Neural cell (in vitro differentiated cells): ENCODE measurements around the gene CEACAM19. TPM values are rescaled to one million over a fixed set of nuclear protein-coding genes. Genes with fewer than 3 reads are reported as not detected.

Source experiments
- H2AFZ ChIP-seq: fragments of 200-600, 300-800 bp; sonication (generic), shearing (Covaris generic); 2 replicates; pipeline ENCODE4 v1.6.0; 2014; ENCODE audit warnings: low read depth, mild to moderate bottlenecking, antibody characterized with exemption, low read length, moderate library complexity
- H3F3A ChIP-seq: fragments of 200-600 bp; shearing (Covaris generic); 2 replicates; pipeline ENCODE4 v1.6.1; 2016; ENCODE audit warnings: mild to moderate bottlenecking, moderate library complexity, mixed read lengths, antibody characterized with exemption, low read length; ENCODE audit not compliant: insufficient read depth, poor library complexity, severe bottlenecking
- H3K27ac ChIP-seq: fragments of 200-600, 300-800 bp; sonication (generic), shearing (Covaris generic); 2 replicates; pipeline ENCODE4 v1.5.1; 2014; ENCODE audit warnings: mild to moderate bottlenecking, low read length, moderate library complexity
- H3K27me3 ChIP-seq: fragments of 300-800, 200-600 bp; sonication (generic), shearing (Covaris generic); 2 replicates; pipeline ENCODE4 v1.6.0; 2014; ENCODE audit warnings: mild to moderate bottlenecking, low read depth, low read length, moderate library complexity; ENCODE audit not compliant: insufficient read depth
- H3K36me3 ChIP-seq: fragments of 300-800, 200-600 bp; sonication (generic), shearing (Covaris generic); 2 replicates; pipeline ENCODE4 v1.5.1; 2014; ENCODE audit warnings: mild to moderate bottlenecking, antibody characterized with exemption, low read length, moderate library complexity; ENCODE audit not compliant: insufficient read depth
- H3K4me2 ChIP-seq: fragments of 300-800, 200-600 bp; sonication (generic), shearing (Covaris generic); 2 replicates; pipeline ENCODE4 v1.6.0; 2014; ENCODE audit warnings: mild to moderate bottlenecking, low read length
- H3K4me3 ChIP-seq: fragments of 300-800, 200-600 bp; sonication (generic), shearing (Covaris generic); 2 replicates; pipeline ENCODE4 v1.5.1; 2014; ENCODE audit warnings: mild to moderate bottlenecking, low read length, moderate library complexity
- H3K79me2 ChIP-seq: fragments of 200-600 bp; shearing (Covaris generic); replicated peaks from 2 replicates; pipeline ENCODE4 v1.6.0; 2014; ENCODE audit warnings: mild to moderate bottlenecking, low read length, moderate library complexity; ENCODE audit not compliant: insufficient read depth
- H3K9ac ChIP-seq: fragments of 300-800, 200-600 bp; sonication (generic), shearing (Covaris generic); 2 replicates; pipeline ENCODE4 v1.6.1; 2016; ENCODE audit warnings: mild to moderate bottlenecking, low read length, mixed read lengths
- H3K9me2 ChIP-seq: fragments of 200-600 bp; shearing (Covaris generic); 2 replicates; pipeline ENCODE4 v1.6.1; 2016; ENCODE audit warnings: mild to moderate bottlenecking, low read length, mixed read lengths; ENCODE audit not compliant: insufficient read depth
- H3K9me3 ChIP-seq: fragments of 200-600, 300-800 bp; sonication (generic), shearing (Covaris generic); 2 replicates; pipeline ENCODE4 v1.6.1; 2016; ENCODE audit warnings: mild to moderate bottlenecking, mixed run types, low read length, moderate library complexity, mixed read lengths
- H4K20me1 ChIP-seq: fragments of 200-600 bp; shearing (Covaris generic); 2 replicates; pipeline ENCODE4 v1.6.1; 2016; ENCODE audit warnings: mild to moderate bottlenecking, mixed run types; ENCODE audit not compliant: insufficient read depth
- CTCF ChIP-seq: fragments of 450-650 bp; IDR thresholded peaks from 2 replicates; pipeline ENCODE4 v1.5.1; 2014; ENCODE audit warnings: antibody characterized with exemption, mild to moderate bottlenecking, moderate library complexity; ENCODE audit not compliant: poor library complexity, severe bottlenecking
- EP300 ChIP-seq: fragments of 450-650 bp; conservative IDR thresholded peaks from 2 replicates; pipeline ENCODE4 v1.6.1; 2014; ENCODE audit warnings: antibody characterized with exemption, mild to moderate bottlenecking, moderate library complexity; ENCODE audit not compliant: poor library complexity, severe bottlenecking
- EZH2 ChIP-seq: fragments of 200-600, 300-800 bp; shearing (Covaris generic), sonication (generic); IDR thresholded peaks from 2 replicates; pipeline ENCODE4 v1.6.1; 2014; ENCODE audit warnings: antibody characterized with exemption, low read length, borderline replicate concordance, mild to moderate bottlenecking; ENCODE audit not compliant: insufficient read depth, poor library complexity, severe bottlenecking
- MXI1 ChIP-seq: fragments of 450-650 bp; conservative IDR thresholded peaks from 2 replicates; pipeline ENCODE4 v1.6.1; 2014; ENCODE audit warnings: antibody characterized with exemption, mild to moderate bottlenecking; ENCODE audit not compliant: poor library complexity, severe bottlenecking
- POLR2AphosphoS5 ChIP-seq: IDR thresholded peaks from 2 replicates; pipeline ENCODE4 v1.6.1; 2012
- RAD21 ChIP-seq: fragments of 450-650 bp; conservative IDR thresholded peaks from 2 replicates; pipeline ENCODE4 v1.6.1; 2014; ENCODE audit warnings: antibody characterized with exemption, mild to moderate bottlenecking, moderate library complexity
- REST ChIP-seq: IDR thresholded peaks from 2 replicates; pipeline ENCODE4 v1.6.1; 2012; ENCODE audit warnings: borderline replicate concordance
- SMC3 ChIP-seq: fragments of 450-650 bp; conservative IDR thresholded peaks from 2 replicates; pipeline ENCODE4 v1.6.1; 2014; ENCODE audit warnings: antibody characterized with exemption, mild to moderate bottlenecking, moderate library complexity; ENCODE audit not compliant: poor library complexity
- TAF1 ChIP-seq: IDR thresholded peaks from 2 replicates; pipeline ENCODE4 v1.6.1; 2012; ENCODE audit warnings: low read depth
- polyA plus RNA-seq: library from polyadenylated mRNA; depleted of rRNA; stranded (reverse); fragments of >200 nt; gene quantifications from 2 replicates; pipeline ENCODE4 v1.2.3, GENCODE V29; 2014

The CEACAM19 gene
- polyA plus RNA-seq, 1 donor from 2014 or later: 1.9 TPM

DNA sequence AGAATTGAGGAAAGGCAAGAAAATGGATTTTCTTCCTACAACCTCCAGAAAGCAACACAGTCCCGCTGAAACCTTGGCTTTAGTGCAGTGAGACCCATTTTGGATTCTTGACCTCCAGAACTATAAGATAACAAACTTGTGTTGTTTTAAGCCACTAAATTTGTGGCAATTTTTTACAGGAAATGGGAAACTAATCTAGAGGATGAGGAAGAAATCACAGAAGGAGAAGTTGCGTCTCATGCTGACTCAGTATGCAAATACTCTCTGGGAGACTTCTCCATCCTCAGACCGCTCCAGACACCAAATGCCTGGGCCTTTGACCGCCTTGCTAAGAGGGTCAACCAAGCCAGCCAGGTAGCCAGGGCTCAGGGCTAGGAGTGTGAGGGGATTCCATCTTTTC, 14.6 kb downstream of the CEACAM19 start:
- Histone ChIP-seq H3K4me3 (no peak overlapping the region), H3K36me3 (no peaks in the 10 kb centered on the region)
- TF ChIP-seq EZH2 (no peak), TAF1 (no peak), MXI1 (no peak), EP300 (no peak), POLR2AphosphoS5 (no peak), SMC3 (no peak)

DNA sequence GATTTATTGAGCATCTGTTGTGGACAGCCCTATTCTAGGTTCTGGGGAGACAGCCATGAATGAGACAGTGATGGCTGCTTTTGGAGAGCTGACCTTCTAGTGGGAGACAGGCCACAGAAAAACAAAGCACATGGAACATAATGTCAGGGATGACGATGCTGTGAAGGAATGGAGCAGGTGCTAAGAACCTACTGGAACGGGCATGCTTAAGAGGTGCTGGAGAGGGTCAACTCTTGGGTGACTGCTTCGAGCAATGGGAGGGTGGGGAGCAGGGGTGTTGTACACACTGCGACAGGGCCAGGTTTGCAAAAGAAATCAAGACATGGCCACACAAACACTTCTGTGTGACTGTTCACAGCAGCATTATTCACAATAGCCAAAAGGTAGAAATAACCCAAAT, 15.6 kb downstream of the CEACAM19 start:
- Histone ChIP-seq H2AFZ (no peak overlapping the region), H3F3A (no peaks in the 10 kb centered on the region), H3K9me2 (no peaks in the 10 kb centered on the region), H3K4me3 (no peak overlapping the region), H3K27ac (no peak overlapping the region), H3K9me3 (no peaks in the 10 kb centered on the region), H3K9ac (no peak overlapping the region), H3K79me2 (no peaks in the 10 kb centered on the region), H3K27me3 (no peaks in the 10 kb centered on the region), H3K4me2 (no peak overlapping the region), H3K36me3 (no peaks in the 10 kb centered on the region), H4K20me1 (no peaks in the 10 kb centered on the region)
- TF ChIP-seq EP300 (no peak), POLR2AphosphoS5 (no peak), TAF1 (no peak), RAD21 (no peak), SMC3 (no peak), REST (no peak), CTCF (no peak), MXI1 (no peak), EZH2 (no peak)

More for the DNA sequence above, 14.6 kb downstream of the CEACAM19 start:
- H3K9ac ChIP-seq: no peak overlapping the region
- no peak overlapping the region for H2AFZ ChIP-seq
- no peak overlapping the region for H3K4me2 ChIP-seq
- no peaks in the 10 kb centered on the region for H3F3A ChIP-seq
- H3K79me2 ChIP-seq: no peaks in the 10 kb centered on the region
- no peaks in the 10 kb centered on the region for H4K20me1 ChIP-seq
- no peak overlapping the region for H3K27ac ChIP-seq
- H3K9me2 ChIP-seq: no peaks in the 10 kb centered on the region
- H3K27me3 ChIP-seq: no peaks in the 10 kb centered on the region
- H3K9me3 ChIP-seq: no peaks in the 10 kb centered on the region
